Endothelial cell of umbilical vein (primary cell): ENCODE results near the gene PPIP5K1. TPM values are rescaled to one million over a fixed set of nuclear protein-coding genes. Genes with fewer than 3 reads are reported as not detected.

ENCODE experiments used
- BruUV-seq: library from RNA; stranded (reverse); fragments of 400-500 nt; replicated peaks from 2 replicates; lab custom pipeline; 2021; lab: Mats Ljungman, UMichigan
- CTCF ChIA-PET: fragments of 300-600, 350-600 bp; sonication (Branson Sonifier 250); formaldehyde crosslinking; loops from one replicate; lab custom pipeline; 2021; ENCODE audit warnings: antibody characterized with exemption, inconsistent platforms; lab: Charles Lee
- POLR2A ChIA-PET: fragments of 300-600, 350-600 bp; sonication (Branson Sonifier 250); formaldehyde crosslinking; loops from one replicate; lab custom pipeline; 2021; ENCODE audit warnings: antibody characterized with exemption, inconsistent platforms; lab: Charles Lee
- DNase-seq: peaks from one replicate; pipeline ENCODE4 v3.0.0-alpha.2; 2011; ENCODE audit warnings: low read depth, low spot score
- FAIRE-seq: peaks from 2 replicates; lab custom pipeline; 2011; peaks lifted over from hg19 to GRCh38; lab: Jason Lieb, UNC
- H2AFZ ChIP-seq: 2 replicates; pipeline ENCODE4 v1.6.0; 2012; ENCODE audit warnings: low read depth, low read length, control low read depth, inconsistent platforms
- H3K27ac ChIP-seq: 2 replicates; pipeline ENCODE4 v1.5.1; 2011; ENCODE audit warnings: low read depth, mild to moderate bottlenecking, control low read depth, low read length, moderate library complexity; ENCODE audit not compliant: insufficient read depth
- H3K27me3 ChIP-seq, 2 experiments: 2 replicates each; pipeline versions ENCODE4 v1.6.0 to v1.6.1; 2011; ENCODE audit warnings: low read length in 2 of 2, mixed read lengths in 1 of 2; ENCODE audit not compliant: control insufficient read depth in 2 of 2, insufficient read depth in 2 of 2
- H3K36me3 ChIP-seq, 2 experiments: 2 replicates in 1 of 2; 3 replicates in 1 of 2; pipeline ENCODE4 v1.5.1; 2011; ENCODE audit warnings: low read length in 2 of 2, mild to moderate bottlenecking in 1 of 2, moderate library complexity in 1 of 2; ENCODE audit not compliant: control insufficient read depth in 2 of 2, insufficient read depth in 2 of 2; ENCODE audit errors: extremely low read depth in 1 of 2
- H3K4me1 ChIP-seq: 3 replicates; pipeline ENCODE4 v1.5.1; 2011; ENCODE audit warnings: mild to moderate bottlenecking, low read length; ENCODE audit not compliant: control insufficient read depth, insufficient read depth; ENCODE audit errors: extremely low read depth
- H3K4me2 ChIP-seq: 2 replicates; pipeline ENCODE4 v1.6.1; 2011; ENCODE audit warnings: low read length, control low read depth, mixed read lengths; ENCODE audit not compliant: insufficient read depth
- H3K4me3 ChIP-seq, 3 experiments: fragments of 200-600 bp in 1 of 3; sonication (generic), shearing (Covaris generic) in 1 of 3; replicated peaks in 1 of 3; 2 replicates each; pipeline ENCODE4 v1.5.1; 2011 to 2016; ENCODE audit warnings: control low read depth in 3 of 3, low read length in 3 of 3, mild to moderate bottlenecking in 2 of 3, inconsistent platforms in 1 of 3, low read depth in 1 of 3, moderate library complexity in 1 of 3; ENCODE audit not compliant: insufficient read depth in 1 of 3
- H3K79me2 ChIP-seq: 2 replicates; pipeline ENCODE4 v1.6.0; 2012; ENCODE audit warnings: low read length, inconsistent platforms; ENCODE audit not compliant: control insufficient read depth, insufficient read depth
- H3K9ac ChIP-seq: replicated peaks from 2 replicates; pipeline ENCODE3; 2011; ENCODE audit warnings: low read length, control low read depth; ENCODE audit not compliant: insufficient read depth; ENCODE audit errors: extremely low read depth
- H3K9me1 ChIP-seq: replicated peaks from 3 replicates; pipeline ENCODE4 v1.6.0; 2011; ENCODE audit warnings: mild to moderate bottlenecking, low read length; ENCODE audit not compliant: control insufficient read depth, insufficient read depth; ENCODE audit errors: extremely low read depth
- H3K9me3 ChIP-seq: replicated peaks from 2 replicates; pipeline ENCODE4 v1.5.1; 2012; ENCODE audit warnings: low read length, inconsistent platforms; ENCODE audit not compliant: control insufficient read depth, insufficient read depth
- H4K20me1 ChIP-seq: replicated peaks from 2 replicates; pipeline ENCODE3; 2011; ENCODE audit warnings: mild to moderate bottlenecking, low read length; ENCODE audit not compliant: control insufficient read depth, insufficient read depth; ENCODE audit errors: extremely low read depth
- EZH2 ChIP-seq: IDR thresholded peaks from 2 replicates; pipeline ENCODE4 v1.6.1; 2012; ENCODE audit warnings: borderline replicate concordance, low read depth, mild to moderate bottlenecking, moderate library complexity, low read length, inconsistent platforms; ENCODE audit not compliant: severe bottlenecking
- FOS ChIP-seq: IDR thresholded peaks from 2 replicates; pipeline ENCODE4 v1.6.1; 2011; ENCODE audit warnings: mild to moderate bottlenecking, low read length, moderate library complexity, borderline replicate concordance; ENCODE audit not compliant: insufficient read depth
- GATA2 ChIP-seq: IDR thresholded peaks from 2 replicates; pipeline ENCODE4 v1.7.0; 2011; ENCODE audit warnings: low read depth, mild to moderate bottlenecking, moderate library complexity, mixed read lengths, low read length; ENCODE audit not compliant: insufficient read length, insufficient read depth
- JUN ChIP-seq: IDR thresholded peaks from 2 replicates; pipeline ENCODE4 v1.6.1; 2011; ENCODE audit warnings: borderline replicate concordance, low read depth; ENCODE audit not compliant: insufficient read length, insufficient read depth
- MYC ChIP-seq: IDR thresholded peaks from one replicate; pipeline ENCODE4 v1.6.1; 2011; ENCODE audit warnings: mild to moderate bottlenecking, low read depth, low read length
- POLR2A ChIP-seq: IDR thresholded peaks from 2 replicates; pipeline ENCODE4 v1.6.1; 2012; ENCODE audit warnings: low read depth, mild to moderate bottlenecking, control low read depth, low read length
- POLR2AphosphoS5 ChIP-seq: IDR thresholded peaks from 2 replicates; pipeline ENCODE4 v1.6.1; 2012; ENCODE audit warnings: low read depth, mild to moderate bottlenecking, control low read depth, low read length, moderate library complexity; ENCODE audit not compliant: insufficient read depth
- dilution Hi-C: fragments of 300-500 bp; cut with MboI; formaldehyde crosslinking; loops from one replicate; pipeline ENCODE4 v1.15.0; 2019; ENCODE audit warnings: low sequenced_read_pairs; ENCODE audit not compliant: extremely low pct_ligation_motif_present
- intact Hi-C: fragments of 100-400 bp; cut with micrococcal nuclease; formaldehyde crosslinking; loops from one replicate; pipeline ENCODE4 v1.10.0; 2022
- polyA plus RNA-seq, 4 experiments: library from polyadenylated mRNA; depleted of rRNA in 3 of 4; stranded (reverse) in 3 of 4; unstranded in 1 of 4; fragments of >200 nt; gene quantifications; 2 replicates each; pipeline versions ENCODE4 v1.2.1 to v1.2.3, GENCODE V29; 2011 to 2012; ENCODE audit warnings: missing spikeins in 1 of 4
- total RNA-seq: library from RNA; stranded (reverse); gene quantifications from 2 replicates; pipeline ENCODE4 v1.2.3, GENCODE V29; 2021
- TF ChIP-seq, protein P1 (sequence below): IDR thresholded peaks from 2 replicates; pipeline ENCODE4 v1.6.1; 2011; ENCODE audit not compliant: insufficient read depth, insufficient read length
- TF ChIP-seq, protein P2 (sequence below), 2 donors: IDR thresholded peaks; 1 replicate in 1 of 2; 2 replicates in 1 of 2; pipeline ENCODE4 v1.5.1; 2011; ENCODE audit warnings: low read length in 2 of 2, mild to moderate bottlenecking in 2 of 2, moderate library complexity in 2 of 2, control low read depth in 1 of 2, inconsistent platforms in 1 of 2, low read depth in 1 of 2; ENCODE audit not compliant: insufficient read depth in 1 of 2; ENCODE audit errors: extremely low read depth in 1 of 2

PPIP5K1 gene
- total and polyA plus RNA-seq, 2 donors (not counting 3 experiments of a cell fraction or from before 2014, with no cell fraction given) = 22.2 to 35.3 TPM

DNA sequence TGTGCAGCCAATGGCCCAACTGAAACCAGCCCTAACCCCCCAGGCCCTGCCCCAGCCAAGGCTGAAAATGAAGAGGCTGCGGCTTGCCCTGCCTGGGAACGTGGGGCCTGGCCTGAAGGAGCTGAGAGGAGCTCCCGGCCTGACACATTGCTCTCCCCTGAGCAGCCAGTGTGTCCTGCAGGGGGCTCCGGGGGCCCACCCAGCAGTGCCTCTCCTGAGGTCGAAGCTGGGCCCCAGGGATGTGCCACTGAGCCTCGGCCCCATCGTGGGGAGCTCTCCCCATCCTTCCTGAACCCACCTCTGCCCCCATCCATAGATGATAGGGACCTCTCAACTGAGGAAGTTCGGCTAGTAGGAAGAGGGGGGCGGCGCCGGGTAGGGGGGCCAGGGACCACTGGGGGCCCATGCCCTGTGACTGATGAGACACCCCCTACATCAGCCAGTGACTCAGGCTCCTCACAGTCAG, 61.4 kb downstream of the PPIP5K1 start:
- H3K4me2 ChIP-seq = no peak overlapping the region
- no peaks in the 10 kb centered on the region for H3K4me1 ChIP-seq
- no peak overlapping the region for H3K27ac ChIP-seq
- no peaks in the 10 kb centered on the region for H3K27me3 ChIP-seq
- H2AFZ ChIP-seq = no peak overlapping the region
- no peak for TF ChIP-seq MYC
- TF ChIP-seq, protein P1, sequence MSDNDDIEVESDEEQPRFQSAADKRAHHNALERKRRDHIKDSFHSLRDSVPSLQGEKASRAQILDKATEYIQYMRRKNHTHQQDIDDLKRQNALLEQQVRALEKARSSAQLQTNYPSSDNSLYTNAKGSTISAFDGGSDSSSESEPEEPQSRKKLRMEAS = no peak
- TF ChIP-seq EZH2 = no peak
- no peak for TF ChIP-seq FOS
- TF ChIP-seq, protein P2, sequence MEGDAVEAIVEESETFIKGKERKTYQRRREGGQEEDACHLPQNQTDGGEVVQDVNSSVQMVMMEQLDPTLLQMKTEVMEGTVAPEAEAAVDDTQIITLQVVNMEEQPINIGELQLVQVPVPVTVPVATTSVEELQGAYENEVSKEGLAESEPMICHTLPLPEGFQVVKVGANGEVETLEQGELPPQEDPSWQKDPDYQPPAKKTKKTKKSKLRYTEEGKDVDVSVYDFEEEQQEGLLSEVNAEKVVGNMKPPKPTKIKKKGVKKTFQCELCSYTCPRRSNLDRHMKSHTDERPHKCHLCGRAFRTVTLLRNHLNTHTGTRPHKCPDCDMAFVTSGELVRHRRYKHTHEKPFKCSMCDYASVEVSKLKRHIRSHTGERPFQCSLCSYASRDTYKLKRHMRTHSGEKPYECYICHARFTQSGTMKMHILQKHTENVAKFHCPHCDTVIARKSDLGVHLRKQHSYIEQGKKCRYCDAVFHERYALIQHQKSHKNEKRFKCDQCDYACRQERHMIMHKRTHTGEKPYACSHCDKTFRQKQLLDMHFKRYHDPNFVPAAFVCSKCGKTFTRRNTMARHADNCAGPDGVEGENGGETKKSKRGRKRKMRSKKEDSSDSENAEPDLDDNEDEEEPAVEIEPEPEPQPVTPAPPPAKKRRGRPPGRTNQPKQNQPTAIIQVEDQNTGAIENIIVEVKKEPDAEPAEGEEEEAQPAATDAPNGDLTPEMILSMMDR (IDR thresholded peaks at IDR 0.05; ENCODE audit: extremely low read depth in 1 of 2, insufficient read depth in 1 of 2, low read depth in 1 of 2, low read length in 2 of 2) = no peak
- TF ChIP-seq JUN = no peak
- no peak for TF ChIP-seq GATA2
- no peak for TF ChIP-seq POLR2AphosphoS5
- TF ChIP-seq POLR2A = no peak
- no peak overlapping the region for H3K4me3 ChIP-seq
- H4K20me1 ChIP-seq = no peaks in the 10 kb centered on the region
- H3K9ac ChIP-seq = no peak overlapping the region
- H3K79me2 ChIP-seq = no peaks in the 10 kb centered on the region
- POLR2A ChIA-PET = no interaction called here
- FAIRE-seq (no peak), DNase-seq (no peak)
- CTCF ChIA-PET = no interaction called here
- no peaks in the 10 kb centered on the region for H3K9me3 ChIP-seq
- dilution Hi-C loops = no loop called here
- no peaks in the 10 kb centered on the region for H3K36me3 ChIP-seq
- intact Hi-C loops = no loop called here
- no peaks in the 10 kb centered on the region for H3K9me1 ChIP-seq
- no TSS peak for BruUV-seq
